Stimulated activated CD8-positive, alpha-beta memory T cell treated with anti-CD3 and anti-CD28 coated beads, Interleukin-7, amount 100 ng/mL, for 4 hours (primary cell): ENCODE measurements around the gene COL2A1.

Source experiments
- DNase-seq, 2 donors: peaks; one replicate each; pipeline ENCODE4 v3.0.0-alpha.2; 2020; ENCODE audit warnings: low read depth in 2 of 2

COL2A1 gene

GRCh38 chr12:47989666-47990065 is 14.6 kb downstream of the COL2A1 start:
- DNase-seq: no peak

DNA sequence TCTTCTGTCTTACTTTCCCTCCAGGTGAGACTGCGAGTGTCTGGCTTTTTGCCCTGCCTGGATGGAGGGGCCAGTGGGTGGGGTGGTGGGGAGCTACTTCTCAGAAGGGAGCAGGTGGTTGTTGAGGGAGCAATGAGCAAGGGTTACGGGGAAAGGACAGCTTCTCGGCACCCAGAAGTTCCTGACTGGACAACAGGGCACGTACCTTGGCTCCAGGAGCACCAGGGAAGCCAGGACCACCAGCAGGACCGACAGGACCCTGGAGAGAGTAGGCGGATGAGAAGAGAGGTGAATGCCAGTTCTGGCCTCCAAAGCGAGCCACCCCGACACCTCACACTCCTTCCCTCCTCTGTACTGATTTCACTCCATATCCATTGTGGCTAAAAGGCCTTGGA is 15.3 kb downstream of the COL2A1 start:
- DNase-seq: no peak

GRCh38 chr12:47988073-47989022 is 15.9 kb downstream of the COL2A1 start:
- no peak for DNase-seq

DNA sequence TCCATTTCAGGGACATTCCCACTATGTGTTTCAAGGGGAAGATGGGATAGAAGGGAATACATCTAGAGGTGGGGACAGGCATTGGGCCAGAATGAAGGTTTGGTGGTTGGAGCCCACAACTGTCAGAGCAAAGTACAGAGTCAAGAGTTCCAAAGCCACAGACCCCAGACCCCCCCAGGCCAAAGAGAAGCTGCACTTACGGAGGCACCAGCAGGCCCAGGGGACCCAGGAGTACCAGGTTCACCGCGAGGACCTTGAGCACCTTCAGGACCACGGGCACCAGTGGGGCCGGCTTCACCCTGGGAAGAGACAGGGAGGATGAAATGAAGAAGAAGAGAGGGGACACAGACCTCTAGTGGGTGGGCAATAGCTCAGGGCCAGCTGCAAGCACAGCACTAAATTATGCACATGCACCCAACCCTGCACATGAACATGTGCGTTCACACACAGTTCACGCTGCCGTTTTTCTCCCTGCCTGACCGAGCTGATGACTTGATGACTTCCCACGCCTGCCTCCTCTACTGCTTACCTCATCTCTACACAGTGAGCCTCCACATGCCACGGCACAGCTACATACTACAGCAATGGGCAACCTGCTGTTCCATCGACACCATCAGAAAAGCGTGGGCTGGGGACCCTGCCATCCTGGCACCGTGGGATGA is 16.7 kb downstream of the COL2A1 start:
- no peak for DNase-seq

- no peak for DNase-seq
Observed at GRCh38 chr12:47986832-47987231, 17.4 kb downstream of the COL2A1 start.

GRCh38 chr12:47986291-47986660 is 18.0 kb downstream of the COL2A1 start:
- no peak for DNase-seq

- no peak for DNase-seq
Observed at GRCh38 chr12:47985596-47986290, 18.5 kb downstream of the COL2A1 start.

DNA sequence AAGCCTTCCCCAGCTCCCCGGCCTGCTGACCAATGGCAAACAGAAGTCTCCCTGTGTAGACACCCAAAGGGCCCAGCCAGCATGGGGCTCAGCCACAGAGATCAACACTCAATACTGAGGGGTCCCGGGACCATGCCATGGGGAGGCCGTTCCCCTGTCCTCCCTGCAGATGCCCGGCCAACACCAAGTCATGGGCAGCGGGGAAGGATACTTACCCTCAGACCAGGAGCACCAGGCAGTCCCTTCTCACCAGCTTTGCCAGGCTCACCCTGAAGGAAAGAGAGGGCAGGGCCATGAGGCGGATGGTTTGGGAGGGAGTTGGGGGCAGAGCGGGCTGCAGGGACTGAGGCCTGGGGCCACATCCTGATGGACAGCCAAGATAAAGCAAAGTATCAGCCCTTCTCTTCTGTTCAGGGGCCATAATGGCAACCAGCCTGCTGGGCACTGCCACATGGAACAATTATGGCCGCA is 19.9 kb downstream of the COL2A1 start:
- DNase-seq: no peak

GRCh38 chr12:47983541-47984115 is 20.6 kb downstream of the COL2A1 start:
- no peak for DNase-seq

DNA sequence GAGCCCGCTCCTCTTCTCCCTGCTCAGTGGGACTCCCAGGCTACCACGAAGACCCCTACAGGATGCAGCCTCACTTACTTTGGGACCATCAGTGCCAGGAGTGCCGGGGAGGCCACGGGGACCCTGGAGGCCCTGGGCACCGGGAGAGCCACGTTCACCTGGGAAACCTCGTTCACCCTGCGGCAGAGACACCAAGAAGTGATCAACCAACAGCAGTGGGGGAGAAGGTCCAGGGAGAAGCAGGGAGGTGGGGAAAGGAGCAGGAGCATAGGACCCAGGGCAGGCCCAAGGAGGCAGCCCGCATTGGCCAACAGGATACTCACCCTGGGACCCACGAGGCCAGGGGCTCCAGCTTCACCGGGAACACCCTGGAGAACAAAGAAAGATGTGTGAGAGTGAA is 21.5 kb downstream of the COL2A1 start:
- DNase-seq: no peak

DNA sequence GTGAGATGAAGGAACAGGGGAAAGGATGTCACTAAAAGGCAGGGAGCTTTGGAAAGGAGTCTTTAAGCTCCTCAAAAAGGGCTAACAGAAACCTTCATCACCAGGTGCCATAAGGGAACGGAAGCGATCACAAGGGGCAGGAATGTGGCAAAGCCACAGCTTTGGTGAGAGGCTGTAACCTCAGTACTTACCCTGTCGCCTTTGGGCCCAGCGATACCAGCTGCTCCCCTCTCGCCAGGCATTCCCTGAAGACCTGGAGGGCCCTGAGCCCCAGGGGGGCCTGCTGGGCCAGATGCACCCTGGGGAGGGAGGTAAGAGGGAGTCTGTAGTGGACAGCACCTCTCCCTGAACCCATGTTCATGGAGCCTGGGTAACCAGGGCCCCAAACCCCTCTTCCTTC is 22.0 kb downstream of the COL2A1 start:
- DNase-seq: no peak

- no peak for DNase-seq
Observed at GRCh38 chr12:47981496-47982260, 22.6 kb downstream of the COL2A1 start.

- DNase-seq: no peak
Observed at GRCh38 chr12:47980779-47981495, 23.3 kb downstream of the COL2A1 start.

DNA sequence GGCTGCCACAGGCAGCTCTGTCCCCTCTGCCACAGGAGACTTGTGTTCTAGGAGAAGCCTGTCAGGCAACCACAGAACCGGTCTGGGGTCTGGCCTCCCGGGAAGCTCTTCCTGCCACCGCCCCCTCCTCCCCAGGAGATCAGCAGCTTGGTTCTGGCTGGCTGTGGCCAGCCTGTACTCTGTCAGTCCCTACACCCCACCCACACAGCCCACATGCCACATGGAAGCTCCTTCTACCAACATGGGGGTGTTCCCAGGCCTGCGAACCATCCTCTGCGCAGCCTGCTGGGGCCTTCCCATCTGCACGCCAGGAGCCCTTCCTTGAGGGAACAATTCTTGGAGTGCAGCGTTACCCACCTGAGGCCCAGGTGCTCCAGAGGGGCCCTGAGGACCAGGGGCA is 24.1 kb downstream of the COL2A1 start:
- no peak for DNase-seq

- no peak for DNase-seq
Observed at GRCh38 chr12:47979686-47980085, 24.6 kb downstream of the COL2A1 start.

- DNase-seq: no peak
Observed at GRCh38 chr12:47979166-47979565, 25.1 kb downstream of the COL2A1 start.

- no peak for DNase-seq
Observed at GRCh38 chr12:47978598-47978873, 25.7 kb downstream of the COL2A1 start.

GRCh38 chr12:47977772-47978597 is 26.3 kb downstream of the COL2A1 start:
- no peak for DNase-seq

DNA sequence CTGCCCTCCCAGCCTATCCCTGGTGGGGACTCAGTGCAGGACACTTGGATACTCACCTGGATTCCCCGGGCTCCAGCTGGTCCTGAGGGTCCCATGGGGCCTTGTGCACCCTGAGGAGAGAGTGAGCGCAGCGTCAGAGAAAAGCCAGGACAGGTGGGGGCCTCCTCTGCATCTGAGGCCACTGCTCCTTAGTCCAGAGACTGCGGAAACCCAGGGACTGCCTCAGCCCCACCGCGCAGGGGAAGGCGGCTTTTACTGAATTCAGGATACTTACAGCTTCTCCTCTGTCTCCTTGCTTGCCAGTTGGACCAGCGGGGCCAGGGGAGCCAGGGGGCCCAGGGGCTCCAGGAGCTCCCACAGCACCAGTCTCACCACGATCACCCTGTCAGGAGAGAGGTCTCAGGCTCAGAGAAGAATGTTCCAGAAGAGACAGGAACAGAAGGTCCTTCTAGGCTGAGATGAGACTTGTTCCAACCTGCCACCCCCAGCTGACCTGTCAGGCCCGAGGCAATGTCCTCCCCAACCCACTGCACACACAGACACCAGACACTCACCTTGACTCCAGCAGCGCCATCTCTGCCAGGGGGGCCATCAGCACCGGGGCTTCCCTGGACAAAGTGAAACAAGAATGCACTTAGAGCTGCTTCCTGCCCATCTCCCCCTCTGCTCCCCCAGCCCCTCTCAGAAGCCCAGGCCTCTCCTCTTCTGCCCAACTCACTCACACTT is 27.1 kb downstream of the COL2A1 start:
- DNase-seq: no peak
